Activated naive CD4-positive, alpha-beta T cell treated with anti-CD3 and anti-CD28 coated beads, Interleukin-2, amount 50 U/mL, for 16 hours (primary cell): ENCODE measurements around the gene TRNAU1AP.
"Not testable (repeated sequence)": the region's sequence is repeated elsewhere in the genome, so short reads cannot be mapped to it uniquely, and the experiment has no call there.

Source experiments
- DNase-seq: peaks from one replicate; pipeline ENCODE4 v3.0.0-alpha.2; 2020

The TRNAU1AP gene

DNA sequence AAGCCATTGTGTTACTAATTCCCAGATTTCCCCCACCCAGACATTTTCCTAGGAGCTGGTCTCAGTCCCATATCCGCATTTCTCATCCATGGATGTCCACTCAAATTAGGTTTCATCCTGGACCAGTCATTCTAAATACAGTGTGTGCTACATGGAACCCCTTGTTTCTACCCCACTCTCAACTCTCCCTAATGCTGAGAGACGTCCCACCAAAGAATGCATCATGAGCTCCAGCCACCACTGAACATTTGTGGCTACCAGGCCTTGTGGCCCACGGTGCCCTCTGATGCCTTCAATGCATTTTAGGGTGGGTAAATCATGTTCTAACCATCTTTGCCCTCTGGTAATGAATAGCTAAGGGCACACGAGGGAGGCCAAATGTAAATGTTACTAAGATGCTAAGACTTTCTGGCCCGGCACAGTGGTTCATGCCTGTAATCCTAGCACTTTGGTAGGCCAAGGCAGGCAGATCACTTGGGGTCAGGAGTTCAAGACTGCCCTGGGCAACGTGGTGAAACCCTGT is 25.9 kb downstream of the TRNAU1AP start:
- no peak for DNase-seq

DNA sequence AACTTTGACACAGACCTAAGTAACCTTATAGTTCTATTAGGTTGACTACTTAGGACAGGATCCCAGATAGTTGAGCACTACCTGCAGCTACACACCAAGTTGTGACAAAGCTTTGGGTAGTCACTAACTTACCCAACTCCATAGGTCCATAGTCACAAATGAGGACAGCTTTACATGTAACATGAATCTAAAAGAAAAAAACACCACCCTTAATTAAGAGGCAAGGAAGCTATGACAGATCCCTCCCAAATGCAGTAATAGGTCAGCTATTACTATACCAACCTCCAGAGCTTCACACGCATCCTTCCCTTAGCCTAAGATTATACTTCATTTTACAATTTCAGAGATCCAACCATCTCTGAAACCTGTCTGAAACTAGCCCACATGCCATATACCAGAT is 26.5 kb downstream of the TRNAU1AP start:
- no peak for DNase-seq

DNA sequence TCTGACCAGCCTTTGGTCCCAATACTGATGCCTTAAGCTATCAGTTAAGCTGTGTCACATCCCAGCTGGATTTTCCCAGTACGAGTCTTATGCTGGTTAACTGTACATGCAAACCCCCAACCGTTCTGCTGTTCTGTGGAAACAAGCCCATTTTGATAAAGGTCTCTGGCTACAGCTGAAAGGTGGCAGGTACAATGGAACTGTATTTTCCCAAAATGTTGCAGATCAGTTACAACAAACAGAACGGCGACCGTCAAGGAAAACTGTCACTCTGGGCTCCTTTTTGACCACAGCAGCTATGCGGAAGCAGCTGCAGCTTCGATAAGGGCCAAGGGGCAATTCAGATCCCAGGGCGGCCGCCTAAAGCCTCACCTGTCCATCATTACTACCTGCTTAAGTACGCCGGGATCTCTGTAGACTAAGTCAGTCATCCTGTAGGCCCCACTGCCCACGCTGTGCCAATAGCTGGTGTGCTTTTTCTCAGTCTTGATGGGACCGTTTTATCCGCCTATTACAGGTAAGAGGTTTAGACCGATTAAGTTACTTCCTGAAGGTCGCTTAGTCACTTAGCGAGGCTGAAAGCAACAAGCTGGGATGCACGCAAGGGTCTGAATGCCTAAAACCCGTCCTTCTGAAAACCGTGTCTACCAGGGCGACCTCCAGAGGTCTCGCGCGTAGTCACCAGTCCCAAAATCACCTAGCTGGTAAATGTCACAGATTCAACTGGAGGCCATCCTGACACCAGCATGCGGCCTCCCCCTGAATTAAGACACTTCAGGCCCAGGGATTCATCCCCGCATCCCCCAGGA is 28.0 kb downstream of the TRNAU1AP start:
- DNase-seq: peak; percentile 64

DNA sequence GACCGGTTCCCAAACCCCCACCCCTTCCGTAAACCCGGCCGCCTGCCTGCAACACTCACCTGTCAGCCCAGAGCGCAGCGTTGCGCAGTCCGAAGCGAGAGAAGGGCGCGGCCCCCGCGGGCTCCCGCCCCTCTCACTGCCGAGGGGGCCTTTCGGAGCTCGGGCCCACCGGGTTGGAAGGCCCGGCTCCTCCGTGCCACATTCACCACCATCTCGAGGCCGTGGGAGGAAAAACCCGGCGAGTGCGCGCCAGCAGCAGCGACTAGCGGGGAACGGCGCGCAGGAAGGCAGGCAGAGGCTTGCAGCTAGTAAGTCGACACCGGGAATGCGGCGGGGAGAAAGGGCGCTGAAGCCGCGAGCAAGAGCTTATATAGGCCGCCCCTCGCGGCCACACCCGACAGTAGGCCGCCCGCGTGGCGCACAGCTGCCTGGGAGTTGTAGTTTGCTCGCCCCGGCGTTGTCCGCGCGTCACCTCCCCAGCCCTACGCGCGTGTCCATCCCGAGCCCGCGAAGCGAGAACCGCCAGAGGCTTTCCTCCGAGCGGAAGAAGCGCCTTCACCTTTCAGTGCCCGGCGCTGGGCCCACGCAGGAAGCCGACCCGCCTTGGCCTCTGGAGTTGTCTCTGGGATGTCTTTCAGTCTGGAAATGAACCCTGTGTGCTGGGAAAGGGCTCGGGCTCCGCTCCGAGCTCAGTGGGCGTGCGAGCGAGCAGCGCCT is 28.8 kb downstream of the TRNAU1AP start:
- peak; percentile 92 for DNase-seq

DNA sequence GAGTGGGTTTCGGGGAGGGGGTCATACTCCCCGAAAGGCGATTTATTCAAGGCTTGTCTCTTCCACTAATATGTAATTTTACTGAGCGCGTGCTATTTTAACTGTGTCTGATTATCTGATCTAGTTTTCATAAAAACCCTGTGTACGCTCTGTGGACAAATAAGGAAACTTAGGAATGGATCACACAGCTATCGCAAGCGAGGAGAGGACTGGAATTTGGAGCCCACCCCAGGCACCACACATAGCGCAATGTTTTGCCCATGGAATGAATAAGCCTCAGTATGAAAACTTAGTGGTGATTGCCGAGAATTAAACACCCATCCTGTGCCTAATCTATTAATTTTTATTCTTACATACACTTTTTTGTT is 29.3 kb downstream of the TRNAU1AP start:
- no peak for DNase-seq

DNA sequence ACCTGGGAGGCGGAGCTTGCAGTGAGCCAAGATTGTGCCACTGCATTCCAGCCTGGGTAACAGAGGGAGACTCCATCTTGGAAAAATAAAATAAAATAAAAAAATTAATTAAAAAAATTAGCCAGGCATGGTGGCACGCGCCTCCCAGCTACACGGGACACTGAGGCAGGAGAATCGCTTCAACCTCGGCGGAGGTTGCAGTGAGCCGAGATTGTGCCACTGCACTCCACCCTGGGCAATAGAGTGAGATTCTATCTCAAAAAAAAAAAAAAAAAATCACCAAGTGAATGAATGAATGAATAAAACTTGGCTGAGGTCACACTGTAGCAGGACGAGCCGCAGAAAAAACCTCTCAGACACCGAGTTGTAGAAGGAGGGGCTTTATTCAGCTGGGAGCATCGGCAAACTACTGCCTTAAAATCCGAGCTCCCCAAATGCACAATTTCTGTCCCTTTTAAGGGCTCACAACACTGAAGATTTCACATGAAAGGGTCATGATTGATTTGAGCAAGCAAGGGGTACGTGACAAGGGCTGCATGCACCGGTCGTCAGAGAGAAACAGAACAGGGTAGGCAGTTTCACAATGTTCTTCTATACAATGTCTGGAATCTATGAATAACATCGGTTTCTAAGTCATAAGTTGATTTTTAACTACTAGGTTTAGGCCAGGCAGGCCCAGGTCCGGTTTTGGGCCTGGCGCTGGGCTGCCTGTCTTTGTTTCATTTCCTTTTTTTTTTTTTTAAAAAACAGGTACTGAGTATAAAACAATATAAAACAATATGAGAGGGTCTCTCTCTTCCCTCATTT is 33.9 kb downstream of the TRNAU1AP start:
- not testable (repeated sequence) for DNase-seq

DNA sequence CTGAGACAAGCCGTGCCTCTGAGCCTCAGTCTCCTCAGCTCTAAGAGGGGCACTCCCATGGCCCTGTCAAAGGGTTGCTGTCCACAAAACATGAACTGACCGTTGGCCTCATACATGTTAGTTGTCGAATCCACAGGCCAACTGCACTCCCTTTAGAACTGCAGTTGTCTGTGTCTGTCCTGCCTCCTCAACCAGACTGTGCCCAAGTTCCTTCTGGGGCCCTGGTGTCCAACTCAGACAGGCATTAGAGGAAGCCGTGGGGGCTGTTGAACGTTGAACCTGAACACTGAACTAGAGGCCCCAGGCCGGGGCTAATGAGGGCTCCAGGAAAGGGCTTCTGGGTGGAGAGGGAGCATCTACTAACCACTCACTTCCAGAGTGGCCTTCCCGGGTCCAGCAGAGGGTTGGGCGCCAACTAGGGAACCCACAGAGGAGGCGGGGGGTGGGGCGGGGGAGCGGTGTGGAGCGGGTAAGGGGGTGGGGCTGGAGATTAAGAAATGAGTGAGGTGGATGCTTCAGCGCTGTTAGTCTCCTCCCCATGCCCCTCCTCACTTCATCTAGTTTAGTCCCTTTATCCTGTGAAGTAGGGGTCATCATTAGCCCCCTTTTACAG is 38.9 kb downstream of the TRNAU1AP start, which contains the start of gene RAB42:
RAB42 (plus strand) TSS at position 558 of the 613 bp plus-strand sequence. CDS start 247 bp downstream, outside the sequence.
- DNase-seq: peak; percentile 19

DNA sequence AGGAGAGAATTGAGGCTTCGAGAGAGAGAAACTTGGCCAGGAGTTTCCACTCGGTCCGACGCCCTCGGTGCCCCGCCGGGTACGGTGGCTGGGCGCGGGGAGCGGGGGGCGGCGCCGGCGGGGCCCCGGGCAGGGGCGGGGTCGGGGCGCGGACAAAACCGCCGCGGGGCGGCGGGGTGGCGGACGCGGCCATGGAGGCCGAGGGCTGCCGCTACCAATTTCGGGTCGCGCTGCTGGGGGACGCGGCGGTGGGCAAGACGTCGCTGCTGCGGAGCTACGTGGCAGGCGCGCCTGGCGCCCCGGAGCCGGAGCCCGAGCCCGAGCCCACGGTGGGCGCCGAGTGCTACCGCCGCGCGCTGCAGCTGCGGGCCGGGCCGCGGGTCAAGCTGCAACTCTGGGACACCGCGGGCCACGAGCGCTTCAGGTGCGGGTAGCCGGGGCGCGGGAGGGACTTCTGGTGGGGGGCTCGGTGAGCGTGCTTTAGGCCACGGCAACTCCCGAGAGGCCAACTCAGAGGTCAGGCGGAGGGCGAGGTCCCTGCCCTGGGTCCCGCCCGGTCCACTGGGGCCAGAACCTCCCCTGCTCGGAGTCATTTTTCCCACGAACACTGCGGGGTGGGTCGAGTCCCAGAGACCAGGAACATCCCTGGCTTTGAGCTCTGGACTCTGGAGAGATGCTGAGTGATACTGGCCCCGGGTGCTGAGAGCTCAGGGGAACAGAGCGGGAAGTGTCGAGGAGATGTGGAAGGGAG is 39.6 kb downstream of the TRNAU1AP start:
- no peak for DNase-seq

DNA sequence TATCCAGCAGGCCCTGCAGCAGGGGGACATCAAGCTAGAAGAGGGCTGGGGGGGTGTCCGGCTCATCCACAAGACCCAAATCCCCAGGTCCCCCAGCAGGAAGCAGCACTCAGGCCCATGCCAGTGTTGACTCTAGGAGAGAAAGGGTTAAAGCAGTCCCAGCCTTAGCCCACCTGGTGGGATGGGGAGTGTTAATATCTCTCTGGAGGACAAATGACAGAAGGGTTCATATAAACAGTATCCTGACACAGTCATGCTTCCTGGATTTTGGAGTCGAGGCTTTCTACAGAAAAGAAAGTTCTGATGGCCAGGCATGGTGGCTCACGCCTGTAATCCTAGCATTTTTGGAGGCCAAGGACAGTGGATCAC is 41.1 kb downstream of the TRNAU1AP start:
- DNase-seq: not testable (repeated sequence)

DNA sequence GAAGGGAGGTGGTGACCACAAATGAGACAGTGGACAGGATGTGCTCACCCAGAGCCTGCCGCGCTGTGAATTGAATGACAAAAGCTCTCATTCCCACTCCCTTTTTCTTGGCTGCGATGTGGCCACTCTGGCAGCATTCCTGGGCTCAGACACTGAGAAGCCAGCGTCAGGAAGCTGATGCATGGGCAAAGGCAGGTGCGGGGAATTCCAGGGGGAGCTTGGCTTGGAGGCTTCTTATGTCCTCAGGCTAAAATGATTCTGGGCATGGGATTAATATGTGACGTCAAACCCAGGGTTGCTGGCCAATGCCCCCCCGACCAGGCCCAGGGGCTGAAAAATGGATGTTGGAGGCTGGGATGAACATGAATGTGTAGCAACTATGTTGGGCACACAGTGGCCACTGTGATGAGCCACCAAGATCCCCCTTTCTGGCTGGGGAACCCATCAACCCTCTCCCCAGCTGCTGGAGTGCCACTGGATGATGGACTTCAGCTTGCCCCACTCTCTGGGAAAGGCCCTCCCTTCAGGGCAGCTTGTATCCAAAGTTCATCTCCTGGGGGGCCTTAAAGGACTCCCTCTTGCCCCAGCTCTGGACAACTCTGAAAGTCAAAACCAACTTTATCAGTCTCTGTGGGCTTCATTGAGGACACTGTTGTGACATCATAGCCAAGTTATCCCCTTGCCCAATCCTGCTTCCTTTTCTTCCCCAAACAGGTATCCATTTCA is 42.0 kb downstream of the TRNAU1AP start:
- not testable (repeated sequence) for DNase-seq

DNA sequence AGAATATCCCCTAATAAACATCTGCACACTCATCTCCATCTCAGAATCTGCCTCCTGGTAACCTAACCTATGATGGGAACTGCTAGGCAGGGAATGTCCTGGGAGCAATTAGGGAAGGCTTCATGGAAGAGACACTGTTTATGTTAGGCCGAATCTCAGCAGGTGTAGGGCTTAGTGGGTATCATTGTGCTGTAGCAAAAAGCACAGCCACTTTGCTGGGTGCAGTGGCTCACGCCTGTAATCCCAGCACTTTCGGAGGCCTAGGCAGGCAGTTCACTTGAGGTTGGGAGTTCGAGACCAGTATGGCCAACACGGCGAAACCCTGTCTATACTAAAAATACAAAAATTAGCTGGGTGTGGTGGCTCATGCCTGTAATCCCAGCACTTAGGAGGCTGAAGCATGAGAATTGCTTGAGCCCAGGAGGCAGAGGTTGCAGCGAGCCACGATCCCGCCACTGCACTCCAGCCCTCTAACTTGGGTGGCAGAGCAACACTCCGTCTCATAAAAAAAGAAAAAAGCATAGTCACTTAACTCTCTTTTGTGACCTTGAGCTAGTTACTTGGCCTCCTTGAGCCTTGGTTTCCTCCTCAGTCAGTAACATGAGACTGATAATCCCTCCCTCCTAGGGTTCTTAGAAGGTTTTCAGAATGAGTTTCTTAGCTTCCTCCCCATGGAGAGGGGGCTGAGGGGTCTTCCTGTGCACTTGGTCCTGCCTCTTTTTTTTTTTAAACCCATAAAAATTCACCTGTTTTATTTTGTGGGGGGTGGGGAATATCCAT is 42.7 kb downstream of the TRNAU1AP start:
- no peak for DNase-seq

DNA sequence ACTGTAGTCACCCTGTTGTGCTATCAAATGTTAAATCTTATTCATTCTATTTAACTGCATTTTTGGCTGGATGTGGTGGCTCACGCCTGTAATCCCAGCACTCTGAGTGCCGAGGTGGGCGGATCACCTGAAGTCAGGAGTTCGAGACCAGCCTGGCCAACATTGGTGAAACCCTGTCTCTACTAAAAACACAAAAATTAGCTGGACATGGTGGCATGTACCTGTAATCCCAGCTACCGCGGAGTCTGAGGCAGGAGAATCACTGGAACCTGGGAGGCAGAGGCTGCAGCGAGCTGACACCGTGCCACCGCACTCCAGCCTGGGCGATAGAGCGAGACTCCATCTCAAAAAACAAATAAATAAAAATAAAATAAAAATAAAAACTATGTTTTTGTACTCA is 43.4 kb downstream of the TRNAU1AP start:
- DNase-seq: not testable (repeated sequence)

DNA sequence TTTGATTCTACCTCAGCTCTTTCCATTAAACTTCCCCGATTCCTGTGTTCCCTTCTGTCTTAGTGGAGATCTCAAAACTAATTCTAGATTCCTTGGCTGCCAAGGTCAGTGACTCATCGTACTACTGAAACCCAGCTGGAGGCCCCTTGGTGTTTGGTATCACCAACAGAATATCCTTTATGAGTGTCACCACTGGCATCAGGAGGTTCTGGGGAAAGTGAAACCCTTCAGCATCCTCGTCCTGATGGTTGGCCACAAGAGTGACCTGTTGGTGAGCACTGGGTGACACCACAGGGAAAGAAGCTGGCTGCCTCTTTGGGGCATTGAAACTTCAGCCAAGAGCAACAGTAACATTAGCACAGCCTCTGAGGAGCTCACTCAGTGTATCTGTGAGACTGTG is 48.8 kb downstream of the TRNAU1AP start:
- no peak for DNase-seq

DNA sequence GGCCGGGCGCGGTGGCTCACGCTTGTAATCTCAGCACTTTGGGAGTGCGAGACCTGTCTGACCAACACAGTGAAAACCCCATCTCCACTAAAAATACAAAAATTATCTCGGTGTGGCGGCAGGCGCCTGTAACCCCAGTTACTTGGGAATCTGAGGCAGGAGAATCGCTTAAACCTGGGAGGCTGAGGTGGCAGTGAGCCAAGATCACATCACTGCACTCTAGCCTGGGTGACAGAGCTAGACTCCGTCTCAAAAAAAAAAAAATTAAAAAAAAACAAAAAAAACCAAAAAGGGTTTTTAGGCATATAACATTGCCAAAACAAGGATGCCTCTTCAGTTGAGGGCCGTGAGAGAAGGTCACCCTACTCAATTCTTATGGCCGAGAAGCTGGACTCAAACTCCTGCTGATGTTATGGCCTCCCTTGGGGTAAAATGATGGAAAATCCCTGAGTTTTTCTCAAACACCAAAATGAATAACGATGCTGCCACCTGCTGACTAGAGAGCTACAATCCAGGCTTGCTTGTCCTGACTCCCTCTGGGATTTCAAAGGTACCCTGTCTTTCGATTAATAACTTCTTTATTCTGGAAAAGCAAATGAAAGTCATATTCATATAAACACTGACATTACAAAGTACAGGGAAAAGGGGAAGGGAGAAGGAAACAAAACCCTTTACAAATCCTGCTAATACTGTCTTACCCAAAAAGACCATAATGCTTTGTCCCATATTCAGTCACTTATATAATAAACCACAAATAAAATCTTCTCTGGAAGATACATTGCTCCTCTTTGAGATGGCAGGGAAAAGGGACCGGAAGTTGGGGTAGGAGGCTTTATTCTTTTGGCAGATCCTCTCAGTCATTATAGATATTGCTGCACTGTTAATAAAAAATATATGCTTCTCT is 49.9 kb downstream of the TRNAU1AP start:
- DNase-seq: peak; percentile 29

DNA sequence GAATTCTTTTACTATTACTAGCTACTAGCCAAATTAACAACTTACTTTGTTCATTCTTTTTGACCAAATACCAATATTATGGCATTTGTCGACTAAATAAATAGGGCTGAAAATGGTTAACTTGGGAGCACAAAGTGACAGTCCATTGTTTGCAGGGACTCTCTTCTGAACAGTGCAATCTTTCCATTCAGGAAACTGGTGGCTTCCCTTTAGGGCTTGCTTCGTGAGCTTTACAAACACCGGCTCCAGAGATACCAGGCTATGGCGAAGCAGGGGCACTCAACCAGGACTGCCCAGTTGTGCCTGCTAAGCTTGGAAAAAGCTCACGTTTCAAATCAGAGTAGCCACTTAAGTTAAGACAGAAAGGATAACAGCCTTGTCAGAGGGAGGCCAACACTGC is 51.5 kb downstream of the TRNAU1AP start:
- no peak for DNase-seq

DNA sequence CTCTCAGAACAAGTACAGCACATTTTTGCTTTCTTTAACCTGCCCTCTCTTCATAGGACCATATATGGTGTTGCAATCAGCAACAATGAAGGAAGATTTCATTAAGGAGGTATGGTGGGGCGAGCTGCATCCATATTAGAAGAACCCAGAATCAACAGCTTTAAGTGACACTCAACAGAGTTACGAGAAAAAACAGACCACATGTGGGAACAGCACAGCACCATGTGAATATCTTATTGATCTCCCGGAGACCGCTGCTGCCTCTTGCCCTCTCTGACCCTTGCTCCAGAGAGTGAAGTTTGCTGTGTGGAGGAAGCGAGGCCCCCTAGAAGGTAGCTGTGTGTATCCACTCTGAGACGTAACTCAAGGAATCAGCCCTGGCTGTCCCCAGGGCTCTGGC is 52.1 kb downstream of the TRNAU1AP start:
- DNase-seq: no peak

DNA sequence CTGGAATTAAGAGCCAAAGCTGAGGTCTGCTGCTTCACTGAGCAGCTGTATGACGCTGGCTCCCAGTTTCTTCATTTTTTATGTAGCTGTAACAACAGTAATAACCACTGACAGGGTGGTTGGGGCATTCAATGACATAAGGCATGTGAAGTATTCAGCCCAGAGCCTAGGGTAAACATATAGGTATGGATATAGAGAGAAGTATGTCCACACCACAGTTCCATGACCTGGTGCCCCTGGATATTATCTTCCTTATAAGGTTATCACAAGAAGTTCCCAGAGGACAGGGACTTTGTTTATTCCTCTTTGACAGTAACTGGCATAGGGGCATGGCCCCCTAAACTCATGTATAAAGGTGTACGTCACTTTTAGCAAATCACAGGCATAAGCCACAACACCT is 53.9 kb downstream of the TRNAU1AP start:
- DNase-seq: no peak

DNA sequence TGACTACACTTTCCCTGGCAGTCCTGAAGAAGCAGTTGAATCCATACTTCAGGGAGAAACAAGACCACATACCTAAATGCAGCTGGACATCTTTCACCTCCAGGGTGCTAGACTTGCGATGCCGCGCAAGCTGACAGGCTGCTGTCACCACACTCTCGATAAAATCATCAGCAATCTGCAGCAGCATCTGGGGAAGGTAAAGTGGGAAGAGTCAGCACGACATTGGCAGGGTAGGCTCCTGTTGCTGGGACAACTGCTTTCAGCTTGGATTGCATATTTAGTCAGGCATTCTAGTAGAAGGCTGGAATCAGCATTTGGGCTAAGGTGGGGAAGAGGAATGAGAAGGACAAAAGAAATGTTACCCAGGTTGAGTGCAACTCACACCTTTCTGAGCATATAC is 60.3 kb downstream of the TRNAU1AP start:
- no peak for DNase-seq
